NT2/D1 (cell line): Measurements from ENCODE around the gene CNTN6.

Experiments used
- YY1 ChIP-seq: IDR thresholded peaks from 2 replicates; pipeline ENCODE4 v1.6.1; 2011; ENCODE audit not compliant: insufficient read length, insufficient read depth
- ZNF274 ChIP-seq: IDR thresholded peaks from 2 replicates; pipeline ENCODE4 v1.6.1; 2011; ENCODE audit warnings: mild to moderate bottlenecking, low read depth, low read length

DNA sequence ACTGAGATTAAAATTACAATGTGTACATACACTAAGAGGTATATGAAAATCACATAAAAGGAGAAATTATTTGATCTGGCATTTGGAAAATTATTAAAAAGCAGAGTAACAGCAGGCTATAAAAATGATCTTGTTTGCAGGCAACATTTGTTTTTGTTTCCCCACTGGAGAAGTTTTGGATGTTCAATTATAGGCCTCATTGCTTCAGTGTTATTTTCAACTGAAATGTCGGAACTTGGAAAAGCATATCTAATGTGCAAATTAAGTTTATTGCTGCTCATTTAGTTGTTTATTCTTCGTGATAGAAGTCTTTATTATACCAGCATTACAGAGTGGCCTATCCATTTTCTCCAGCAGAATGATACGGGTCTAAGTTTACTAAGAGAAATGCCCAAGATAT lies 263.3 kb downstream of the CNTN6 start:
- TF ChIP-seq YY1 (no peak), ZNF274 (no peak)
